Measurements from ENCODE around the gene CHCHD6. TPM values are rescaled to one million over a fixed set of nuclear protein-coding genes. Genes with fewer than 3 reads are reported as not detected.

The CHCHD6 gene
- total and polyA plus RNA-seq, 2 donors: 10.5 to 14.2 TPM

DNA sequence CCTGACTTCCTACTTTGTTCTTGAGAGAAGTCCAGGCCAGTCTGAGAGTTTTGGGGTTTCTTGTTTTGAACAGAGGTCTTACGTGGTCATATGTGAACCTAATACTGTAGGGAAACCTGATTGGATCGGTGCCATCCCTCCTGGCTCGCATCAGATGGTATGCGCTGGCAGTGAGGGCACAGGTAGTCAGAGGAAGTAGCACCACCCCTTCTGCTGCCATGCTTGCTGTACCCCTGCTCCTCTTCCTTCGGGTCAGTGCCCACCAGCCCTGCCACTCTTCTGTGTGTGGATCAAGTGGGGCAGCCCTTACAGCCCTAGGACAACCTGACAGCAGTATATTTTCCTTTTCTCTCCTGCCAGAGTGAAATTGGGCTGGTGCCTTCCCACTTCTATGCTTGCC lies 39.7 kb downstream of the CHCHD6 start:
- no peaks in the 10 kb centered on the region for H3K4me1 ChIP-seq (ENCODE audit: control insufficient read depth in 2 of 2, insufficient read depth in 2 of 2, low read length in 2 of 2)
- no peaks in the 10 kb centered on the region for H3K9me3 ChIP-seq (ENCODE audit: control insufficient read depth in 2 of 2, insufficient read depth in 1 of 2, low read length in 1 of 2)
- no peaks in the 10 kb centered on the region for H3K36me3 ChIP-seq (ENCODE audit: control insufficient read depth in 2 of 2, insufficient read depth in 2 of 2, low read length in 1 of 2)
- H3K4me3 ChIP-seq (ENCODE audit: low read length in 2 of 2): no peak overlapping the region
- H3K27me3 ChIP-seq (ENCODE audit: control insufficient read depth in 2 of 2, insufficient read depth in 1 of 2, low read length in 1 of 2): no peaks in the 10 kb centered on the region
- no peak overlapping the region for H3K27ac ChIP-seq (ENCODE audit: low read depth in 1 of 2, low read length in 1 of 2)
- DNase-seq (ENCODE audit: low read depth in 6 of 9, low spot score in 9 of 9): no peak
- WGBS: 95% methylated on average over 5 of the region's 5 CpGs

DNA sequence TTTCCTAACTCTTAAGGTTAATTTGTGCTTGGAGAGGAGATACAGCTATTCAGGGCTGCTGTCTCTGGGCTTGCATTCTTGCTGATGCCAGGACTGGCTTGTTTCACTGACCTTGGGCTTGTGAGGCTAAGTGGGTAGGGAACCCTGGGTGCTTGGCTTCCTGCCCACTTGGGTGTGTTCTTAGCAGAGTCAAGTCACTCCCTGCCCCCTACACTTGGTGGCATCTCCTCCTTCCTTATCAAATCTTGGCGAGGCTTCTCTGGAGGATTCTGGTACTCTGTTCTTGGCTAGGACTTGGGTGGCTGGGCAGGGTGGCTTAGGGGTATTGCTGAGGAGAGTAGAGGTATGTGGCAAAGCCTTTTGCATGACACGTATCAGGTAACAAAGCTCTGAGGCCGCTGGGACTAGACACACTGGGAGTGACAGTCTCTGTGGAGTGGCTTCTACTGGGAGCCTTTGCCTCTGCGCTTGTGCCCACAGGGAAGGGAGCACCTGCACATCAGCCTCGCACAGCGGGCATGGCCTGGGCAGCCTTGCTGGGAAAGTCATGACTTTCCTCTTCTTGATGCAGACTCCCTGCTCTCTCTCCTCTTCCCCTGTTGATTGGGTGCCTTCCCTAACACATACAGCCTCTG lies 41.8 kb downstream of the CHCHD6 start:
- Histone ChIP-seq H3K9me3 (ENCODE audit: control insufficient read depth in 2 of 2, insufficient read depth in 1 of 2, low read length in 1 of 2) (no peaks in the 10 kb centered on the region), H3K4me1 (ENCODE audit: control insufficient read depth in 2 of 2, insufficient read depth in 2 of 2, low read length in 2 of 2) (no peaks in the 10 kb centered on the region), H3K4me3 (ENCODE audit: low read length in 2 of 2) (no peak overlapping the region), H3K36me3 (ENCODE audit: control insufficient read depth in 2 of 2, insufficient read depth in 2 of 2, low read length in 1 of 2) (no peaks in the 10 kb centered on the region), H3K27ac (ENCODE audit: low read depth in 1 of 2, low read length in 1 of 2) (no peak overlapping the region), H3K27me3 (ENCODE audit: control insufficient read depth in 2 of 2, insufficient read depth in 1 of 2, low read length in 1 of 2) (no peaks in the 10 kb centered on the region)
- no peak for DNase-seq (ENCODE audit: low read depth in 6 of 9, low spot score in 9 of 9)
- WGBS: 96% methylated on average over 6 of the region's 6 CpGs

GRCh38 chr3:126746395-126747177 lies 42.5 kb downstream of the CHCHD6 start:
- H3K27ac ChIP-seq (ENCODE audit: low read depth in 1 of 2, low read length in 1 of 2): no peak overlapping the region
- no peak for DNase-seq (ENCODE audit: low read depth in 6 of 9, low spot score in 9 of 9)
- H3K36me3 ChIP-seq (ENCODE audit: control insufficient read depth in 2 of 2, insufficient read depth in 2 of 2, low read length in 1 of 2): no peaks in the 10 kb centered on the region
- 96% methylated on average over 18 of the region's 18 CpGs for WGBS
- no peaks in the 10 kb centered on the region for H3K4me1 ChIP-seq (ENCODE audit: control insufficient read depth in 2 of 2, insufficient read depth in 2 of 2, low read length in 2 of 2)
- H3K27me3 ChIP-seq (ENCODE audit: control insufficient read depth in 2 of 2, insufficient read depth in 1 of 2, low read length in 1 of 2): no peaks in the 10 kb centered on the region
- H3K4me3 ChIP-seq (ENCODE audit: low read length in 2 of 2): no peak overlapping the region
- H3K9me3 ChIP-seq (ENCODE audit: control insufficient read depth in 2 of 2, insufficient read depth in 1 of 2, low read length in 1 of 2): no peaks in the 10 kb centered on the region

GRCh38 chr3:126747768-126748167 lies 43.7 kb downstream of the CHCHD6 start:
- H3K4me1 ChIP-seq (ENCODE audit: control insufficient read depth in 2 of 2, insufficient read depth in 2 of 2, low read length in 2 of 2): peaks cover 0 to 3% of the 10 kb centered on the region in 2 donors
- over 99% methylated on average over 6 of the region's 6 CpGs for WGBS
- no peak for DNase-seq (ENCODE audit: low read depth in 6 of 9, low spot score in 9 of 9)
- no peaks in the 10 kb centered on the region for H3K36me3 ChIP-seq (ENCODE audit: control insufficient read depth in 2 of 2, insufficient read depth in 2 of 2, low read length in 1 of 2)
- no peaks in the 10 kb centered on the region for H3K9me3 ChIP-seq (ENCODE audit: control insufficient read depth in 2 of 2, insufficient read depth in 1 of 2, low read length in 1 of 2)
- no peak overlapping the region for H3K4me3 ChIP-seq (ENCODE audit: low read length in 2 of 2)
- no peaks in the 10 kb centered on the region for H3K27me3 ChIP-seq (ENCODE audit: control insufficient read depth in 2 of 2, insufficient read depth in 1 of 2, low read length in 1 of 2)
- no peak overlapping the region for H3K27ac ChIP-seq (ENCODE audit: low read depth in 1 of 2, low read length in 1 of 2)

DNA sequence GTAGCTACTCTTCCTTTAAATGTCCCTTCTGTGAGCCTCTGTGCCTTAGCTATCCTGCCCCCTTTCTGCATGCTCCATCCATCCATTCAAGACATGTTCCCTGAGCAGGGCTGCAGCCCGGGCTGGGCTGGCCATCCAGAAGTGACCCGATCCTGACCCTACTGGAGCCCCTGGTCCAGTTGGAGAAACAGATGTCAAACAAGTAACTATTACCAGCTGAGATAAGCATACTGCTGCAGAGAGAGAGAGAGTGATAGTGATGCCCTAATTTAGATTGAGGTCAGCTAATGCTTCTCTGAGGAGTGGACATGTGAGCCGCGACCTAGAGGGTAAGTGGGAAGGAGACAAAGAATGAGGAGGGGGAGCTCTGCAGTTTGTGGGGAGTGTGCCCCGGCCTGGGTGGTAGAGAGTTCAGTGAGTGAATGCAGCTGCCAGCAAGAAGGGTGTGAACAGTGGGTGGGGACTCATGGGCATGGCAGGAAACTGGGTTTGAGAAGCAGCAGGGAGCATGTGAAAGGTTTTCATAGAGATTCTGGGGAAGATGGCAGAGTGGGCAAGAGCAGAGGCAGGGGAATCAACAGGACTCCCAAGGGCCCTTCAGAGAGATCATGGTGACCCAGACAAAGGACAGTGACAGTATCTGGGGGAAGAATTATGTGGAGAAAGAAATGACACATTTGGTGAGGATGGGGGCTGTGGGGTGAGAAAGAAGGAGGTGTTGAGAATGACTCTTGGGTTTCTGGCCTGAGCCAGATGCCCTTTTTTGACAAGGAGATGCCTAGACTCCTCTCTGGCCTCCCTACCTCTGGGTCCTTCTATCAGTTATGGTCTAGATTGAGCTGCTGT lies 44.9 kb downstream of the CHCHD6 start:
- Histone ChIP-seq H3K27ac (ENCODE audit: low read depth in 1 of 2, low read length in 1 of 2) (no peak overlapping the region), H3K4me1 (ENCODE audit: control insufficient read depth in 2 of 2, insufficient read depth in 2 of 2, low read length in 2 of 2) (peaks cover 0 to 3% of the 10 kb centered on the region in 2 donors), H3K9me3 (ENCODE audit: control insufficient read depth in 2 of 2, insufficient read depth in 1 of 2, low read length in 1 of 2) (no peaks in the 10 kb centered on the region), H3K27me3 (ENCODE audit: control insufficient read depth in 2 of 2, insufficient read depth in 1 of 2, low read length in 1 of 2) (no peaks in the 10 kb centered on the region), H3K4me3 (ENCODE audit: low read length in 2 of 2) (no peak overlapping the region), H3K36me3 (ENCODE audit: control insufficient read depth in 2 of 2, insufficient read depth in 2 of 2, low read length in 1 of 2) (no peaks in the 10 kb centered on the region)
- 97% methylated on average over 5 of the region's 5 CpGs for WGBS
- DNase-seq (ENCODE audit: low read depth in 6 of 9, low spot score in 9 of 9): no peak

DNA sequence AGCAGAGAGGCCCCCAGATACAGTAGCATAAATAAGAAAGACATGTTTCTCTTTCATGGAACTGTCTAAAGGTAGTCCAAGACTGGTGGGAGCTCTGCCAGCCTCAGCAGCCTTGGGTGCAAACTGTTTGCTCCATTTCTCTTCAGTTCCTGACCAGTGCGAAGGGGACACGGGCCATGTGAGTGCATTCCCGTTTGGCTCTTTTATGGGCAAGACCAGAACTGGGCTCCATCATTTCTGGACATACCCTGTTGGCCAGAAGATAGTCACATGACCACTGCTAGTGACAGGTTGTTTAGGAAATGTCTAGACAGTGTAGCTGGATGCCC lies 45.5 kb downstream of the CHCHD6 start:
- H3K36me3 ChIP-seq (ENCODE audit: control insufficient read depth in 2 of 2, insufficient read depth in 2 of 2, low read length in 1 of 2): no peaks in the 10 kb centered on the region
- H3K27me3 ChIP-seq (ENCODE audit: control insufficient read depth in 2 of 2, insufficient read depth in 1 of 2, low read length in 1 of 2): no peaks in the 10 kb centered on the region
- no peaks in the 10 kb centered on the region for H3K9me3 ChIP-seq (ENCODE audit: control insufficient read depth in 2 of 2, insufficient read depth in 1 of 2, low read length in 1 of 2)
- WGBS: 97% methylated on average over 3 of the region's 3 CpGs
- H3K4me1 ChIP-seq (ENCODE audit: control insufficient read depth in 2 of 2, insufficient read depth in 2 of 2, low read length in 2 of 2): peaks cover 0 to 3% of the 10 kb centered on the region in 2 donors
- no peak overlapping the region for H3K27ac ChIP-seq (ENCODE audit: low read depth in 1 of 2, low read length in 1 of 2)
- DNase-seq (ENCODE audit: low read depth in 6 of 9, low spot score in 9 of 9): no peak
- no peak overlapping the region for H3K4me3 ChIP-seq (ENCODE audit: low read length in 2 of 2)

GRCh38 chr3:126749931-126750755 lies 46.1 kb downstream of the CHCHD6 start:
- no peak overlapping the region for H3K27ac ChIP-seq (ENCODE audit: low read depth in 1 of 2, low read length in 1 of 2)
- H3K36me3 ChIP-seq (ENCODE audit: control insufficient read depth in 2 of 2, insufficient read depth in 2 of 2, low read length in 1 of 2): no peaks in the 10 kb centered on the region
- WGBS: 97% methylated on average over 8 of the region's 8 CpGs
- DNase-seq (ENCODE audit: low read depth in 6 of 9, low spot score in 9 of 9): no peak
- no peak overlapping the region for H3K4me3 ChIP-seq (ENCODE audit: low read length in 2 of 2)
- no peaks in the 10 kb centered on the region for H3K9me3 ChIP-seq (ENCODE audit: control insufficient read depth in 2 of 2, insufficient read depth in 1 of 2, low read length in 1 of 2)
- peaks cover 0 to 3% of the 10 kb centered on the region in 2 donors for H3K4me1 ChIP-seq (ENCODE audit: control insufficient read depth in 2 of 2, insufficient read depth in 2 of 2, low read length in 2 of 2)
- H3K27me3 ChIP-seq (ENCODE audit: control insufficient read depth in 2 of 2, insufficient read depth in 1 of 2, low read length in 1 of 2): no peaks in the 10 kb centered on the region

- Histone ChIP-seq H3K27ac (ENCODE audit: low read depth in 1 of 2, low read length in 1 of 2) (no peak overlapping the region), H3K9me3 (ENCODE audit: control insufficient read depth in 2 of 2, insufficient read depth in 1 of 2, low read length in 1 of 2) (no peaks in the 10 kb centered on the region), H3K4me3 (ENCODE audit: low read length in 2 of 2) (no peak overlapping the region), H3K36me3 (ENCODE audit: control insufficient read depth in 2 of 2, insufficient read depth in 2 of 2, low read length in 1 of 2) (no peaks in the 10 kb centered on the region), H3K4me1 (ENCODE audit: control insufficient read depth in 2 of 2, insufficient read depth in 2 of 2, low read length in 2 of 2) (peaks cover 0 to 3% of the 10 kb centered on the region in 2 donors), H3K27me3 (ENCODE audit: control insufficient read depth in 2 of 2, insufficient read depth in 1 of 2, low read length in 1 of 2) (no peaks in the 10 kb centered on the region)
- DNase-seq (ENCODE audit: low read depth in 6 of 9, low spot score in 9 of 9): no peak
- WGBS: 89% methylated on average over 4 of the region's 4 CpGs
Observed at GRCh38 chr3:126750756-126751121, 46.7 kb downstream of the CHCHD6 start.
